Karpas-422 (cell line): Measurements from ENCODE around the gene KIF2C. TPM values are rescaled to one million over a fixed set of nuclear protein-coding genes. Genes with fewer than 3 reads are reported as not detected.

Experiments used
- DNase-seq: peaks from one replicate; pipeline ENCODE4 v3.0.0-alpha.2; 2015
- H2AFZ ChIP-seq: fragments of 200-600 bp; sonication (generic); 2 replicates; pipeline ENCODE4 v1.6.1; 2014; ENCODE audit warnings: antibody characterized with exemption, low read length, mixed read lengths
- H3K27ac ChIP-seq: fragments of 200-600 bp; sonication (generic); 2 replicates; pipeline ENCODE4 v1.5.1; 2014; ENCODE audit warnings: mild to moderate bottlenecking, low read length, moderate library complexity
- H3K27me3 ChIP-seq: fragments of 200-600 bp; sonication (generic); 2 replicates; pipeline ENCODE4 v1.6.1; 2014; ENCODE audit warnings: low read length, mixed read lengths
- H3K36me3 ChIP-seq: fragments of 200-600 bp; sonication (generic); 2 replicates; pipeline ENCODE4 v1.6.1; 2014; ENCODE audit warnings: low read length, mixed read lengths; ENCODE audit not compliant: insufficient read depth
- H3K4me1 ChIP-seq: fragments of 200-600 bp; sonication (generic); 2 replicates; pipeline ENCODE4 v1.6.1; 2014; ENCODE audit warnings: mild to moderate bottlenecking, low read length, mixed read lengths
- H3K4me2 ChIP-seq: fragments of 200-600 bp; sonication (generic); 2 replicates; pipeline ENCODE4 v1.6.1; 2014; ENCODE audit warnings: low read length, low read depth, mild to moderate bottlenecking; ENCODE audit not compliant: poor library complexity, severe bottlenecking
- H3K4me3 ChIP-seq: fragments of 200-600 bp; sonication (generic); 2 replicates; pipeline ENCODE4 v1.5.1; 2014; ENCODE audit warnings: mild to moderate bottlenecking, antibody characterized with exemption, low read length, mixed read lengths
- H3K79me2 ChIP-seq: fragments of 200-600 bp; sonication (generic); 2 replicates; pipeline ENCODE4 v1.6.1; 2014; ENCODE audit warnings: mild to moderate bottlenecking, low read length, mixed read lengths
- H3K9ac ChIP-seq: fragments of 200-600 bp; sonication (generic); 2 replicates; pipeline ENCODE4 v1.6.0; 2014; ENCODE audit warnings: low read length
- H3K9me2 ChIP-seq: fragments of 200-600 bp; sonication (generic), shearing (Covaris generic); replicated peaks from 2 replicates; pipeline ENCODE4 v1.6.0; 2014; ENCODE audit warnings: mild to moderate bottlenecking, low read length, moderate library complexity; ENCODE audit not compliant: insufficient read depth
- H3K9me3 ChIP-seq: fragments of 300-700, 200-600 bp; sonication (generic); 2 replicates; pipeline ENCODE4 v1.6.1; 2014; ENCODE audit warnings: low read length, mixed read lengths
- H4K20me1 ChIP-seq: fragments of 200-600 bp; sonication (generic); 2 replicates; pipeline ENCODE4 v1.6.1; 2014; ENCODE audit warnings: mild to moderate bottlenecking, antibody characterized with exemption, low read length, low read depth; ENCODE audit not compliant: insufficient read depth
- total RNA-seq: library from RNA; depleted of rRNA; stranded (reverse); fragments of >200 nt; shearing (Covaris generic); gene quantifications from 2 replicates; pipeline ENCODE4 v1.2.3, GENCODE V29; 2014; ENCODE audit warnings: low replicate concordance

Gene KIF2C
- total RNA-seq, 1 experiment from 2014 or later: 26.7 TPM

- H4K20me1 ChIP-seq: no peaks in the 10 kb centered on the region
- H3K4me1 ChIP-seq: peaks cover 71% of the 10 kb centered on the region
- H3K9ac ChIP-seq: peak overlapping the region; percentile 60
- H3K4me3 ChIP-seq: no peak overlapping the region
- H3K27me3 ChIP-seq: no peaks in the 10 kb centered on the region
- H2AFZ ChIP-seq: peak overlapping the region; percentile 19; the same call in 1 of the 2 replicates
- H3K36me3 ChIP-seq: no peaks in the 10 kb centered on the region
- no peaks in the 10 kb centered on the region for H3K9me3 ChIP-seq
- no peaks in the 10 kb centered on the region for H3K79me2 ChIP-seq
- H3K4me2 ChIP-seq: peak overlapping the region; percentile 34
- DNase-seq: peak; percentile 85
- H3K9me2 ChIP-seq: no peaks in the 10 kb centered on the region
- H3K27ac ChIP-seq: peak overlapping the region; percentile 98
Observed at GRCh38 chr1:44714532-44714931, 25.1 kb upstream of the KIF2C start.

- H3K4me3 ChIP-seq: no peak overlapping the region
- no peaks in the 10 kb centered on the region for H3K27me3 ChIP-seq
- H4K20me1 ChIP-seq: no peaks in the 10 kb centered on the region
- peak overlapping the region; percentile 34 for H3K4me2 ChIP-seq
- H3K4me1 ChIP-seq: peaks cover 74% of the 10 kb centered on the region
- H2AFZ ChIP-seq: peak overlapping the region; percentile 49
- H3K27ac ChIP-seq: peak overlapping the region; percentile 98
- H3K79me2 ChIP-seq: no peaks in the 10 kb centered on the region
- DNase-seq: peak; percentile 96
- H3K36me3 ChIP-seq: no peaks in the 10 kb centered on the region
- peak overlapping the region; percentile 60 for H3K9ac ChIP-seq
- H3K9me2 ChIP-seq: no peaks in the 10 kb centered on the region
- no peaks in the 10 kb centered on the region for H3K9me3 ChIP-seq
Observed at GRCh38 chr1:44714944-44715571, 24.6 kb upstream of the KIF2C start.

- no peak for DNase-seq
Observed at GRCh38 chr1:44717156-44717555, 22.5 kb upstream of the KIF2C start.

DNA sequence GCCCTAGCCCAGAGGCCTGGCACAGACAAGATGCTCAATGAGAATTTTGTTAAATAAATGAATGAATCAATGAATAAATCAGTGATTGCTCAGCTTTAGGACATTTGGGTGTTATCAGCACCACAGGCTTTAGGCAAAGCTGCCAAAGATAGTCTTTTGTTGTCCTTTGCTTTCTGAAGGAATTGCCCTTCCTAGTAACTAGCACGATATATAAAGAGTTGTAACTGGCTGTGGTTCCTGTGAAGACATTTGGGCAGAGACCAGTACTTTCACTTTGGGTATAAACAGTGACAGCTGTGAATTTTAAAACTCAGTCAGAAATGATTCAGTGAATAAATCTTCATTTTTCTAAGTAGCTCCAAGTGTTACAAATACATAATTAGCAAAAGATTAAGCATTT, 22.0 kb upstream of the KIF2C start:
- no peak for DNase-seq
- H3K27ac ChIP-seq: peak overlapping the region; percentile 52; the same call in 1 of the 2 replicates

More at GRCh38 chr1:44717156-44717555, 22.5 kb upstream of the KIF2C start:
- Histone ChIP-seq H3K4me3 (no peak overlapping the region), H3K36me3 (no peaks in the 10 kb centered on the region), H3K27ac (peak overlapping the region; percentile 52; the same call in 1 of the 2 replicates), H3K79me2 (no peaks in the 10 kb centered on the region), H3K27me3 (no peaks in the 10 kb centered on the region), H3K4me2 (peak overlapping the region; percentile 36), H3K4me1 (peaks cover 83% of the 10 kb centered on the region), H4K20me1 (no peaks in the 10 kb centered on the region), H2AFZ (no peak overlapping the region), H3K9me3 (no peaks in the 10 kb centered on the region), H3K9ac (no peak overlapping the region), H3K9me2 (no peaks in the 10 kb centered on the region)

GRCh38 chr1:44718091-44718490, 21.5 kb upstream of the KIF2C start:
- DNase-seq: no peak
- Histone ChIP-seq H3K9me2 (no peaks in the 10 kb centered on the region), H3K4me2 (peak overlapping the region; percentile 36), H3K27ac (peak overlapping the region; percentile 52; the same call in 1 of the 2 replicates), H3K36me3 (no peaks in the 10 kb centered on the region), H3K27me3 (no peaks in the 10 kb centered on the region), H3K4me1 (peaks cover 82% of the 10 kb centered on the region), H3K79me2 (no peaks in the 10 kb centered on the region), H2AFZ (no peak overlapping the region), H3K9ac (0 out of 2 replicates have a peak overlapping the region, but pooled peaks have one; percentile 10), H4K20me1 (no peaks in the 10 kb centered on the region), H3K4me3 (0 out of 2 replicates have a peak overlapping the region, but pooled peaks have one; percentile 17), H3K9me3 (no peaks in the 10 kb centered on the region)

More for the DNA sequence above, 22.0 kb upstream of the KIF2C start:
- Histone ChIP-seq H3K4me1 (peaks cover 83% of the 10 kb centered on the region), H2AFZ (no peak overlapping the region), H3K79me2 (no peaks in the 10 kb centered on the region), H4K20me1 (no peaks in the 10 kb centered on the region), H3K4me2 (peak overlapping the region; percentile 36), H3K9me3 (no peaks in the 10 kb centered on the region), H3K36me3 (no peaks in the 10 kb centered on the region), H3K9ac (0 out of 2 replicates have a peak overlapping the region, but pooled peaks have one; percentile 10), H3K9me2 (no peaks in the 10 kb centered on the region), H3K27me3 (no peaks in the 10 kb centered on the region), H3K4me3 (0 out of 2 replicates have a peak overlapping the region, but pooled peaks have one; percentile 17)

- Histone ChIP-seq H3K79me2 (no peaks in the 10 kb centered on the region), H3K9me2 (no peaks in the 10 kb centered on the region), H3K36me3 (no peaks in the 10 kb centered on the region), H3K27ac (0 out of 2 replicates have a peak overlapping the region, but pooled peaks have one; percentile 16), H3K4me3 (no peak overlapping the region), H3K4me1 (peaks cover 78% of the 10 kb centered on the region), H3K4me2 (no peak overlapping the region), H3K9ac (no peak overlapping the region), H3K9me3 (no peaks in the 10 kb centered on the region), H4K20me1 (no peaks in the 10 kb centered on the region), H3K27me3 (no peaks in the 10 kb centered on the region), H2AFZ (no peak overlapping the region)
- DNase-seq: no peak
Observed at GRCh38 chr1:44719318-44719717, 20.3 kb upstream of the KIF2C start.

- Histone ChIP-seq H3K27ac (no peak overlapping the region), H3K36me3 (no peaks in the 10 kb centered on the region), H2AFZ (no peak overlapping the region), H3K4me2 (peak overlapping the region; percentile 59), H3K4me3 (no peak overlapping the region), H3K9me3 (no peaks in the 10 kb centered on the region), H4K20me1 (no peaks in the 10 kb centered on the region), H3K79me2 (no peaks in the 10 kb centered on the region), H3K9me2 (no peaks in the 10 kb centered on the region), H3K4me1 (peaks cover 68% of the 10 kb centered on the region), H3K9ac (no peak overlapping the region), H3K27me3 (no peaks in the 10 kb centered on the region)
- DNase-seq: no peak
Observed at GRCh38 chr1:44720281-44720680, 19.4 kb upstream of the KIF2C start.

- peaks cover 56% of the 10 kb centered on the region for H3K4me1 ChIP-seq
- H4K20me1 ChIP-seq: no peaks in the 10 kb centered on the region
- peak overlapping the region; percentile 59 for H3K4me2 ChIP-seq
- no peak overlapping the region for H2AFZ ChIP-seq
- H3K9me3 ChIP-seq: no peaks in the 10 kb centered on the region
- H3K27ac ChIP-seq: peak overlapping the region; percentile 94
- H3K27me3 ChIP-seq: no peaks in the 10 kb centered on the region
- no peaks in the 10 kb centered on the region for H3K36me3 ChIP-seq
- peak; percentile 97 for DNase-seq
- no peaks in the 10 kb centered on the region for H3K79me2 ChIP-seq
- H3K9ac ChIP-seq: peak overlapping the region; percentile 54
- H3K4me3 ChIP-seq: 0 out of 2 replicates have a peak overlapping the region, but pooled peaks have one; percentile 16
- no peaks in the 10 kb centered on the region for H3K9me2 ChIP-seq
Observed at GRCh38 chr1:44721485-44722361, 17.9 kb upstream of the KIF2C start.
